WTC11 (cell line): ENCODE data around the gene CUEDC1.

Experiments
- CREB1 ChIP-seq: sonication (generic); formaldehyde crosslinking; IDR thresholded peaks from 2 replicates; pipeline ENCODE4 v1.8.0; 2023; ENCODE audit warnings: mild to moderate bottlenecking, missing genetic modification reagents
- SMAD4 ChIP-seq: sonication (generic); formaldehyde crosslinking; IDR thresholded peaks from 2 replicates; pipeline ENCODE4 v1.8.0; 2022; ENCODE audit warnings: mild to moderate bottlenecking, missing genetic modification reagents
- TP53 ChIP-seq: sonication (generic); formaldehyde crosslinking; IDR thresholded peaks from 2 replicates; pipeline ENCODE4 v1.8.1; 2023; ENCODE audit warnings: mild to moderate bottlenecking, missing genetic modification reagents
- TF ChIP-seq, protein P1 (sequence below): sonication (generic); formaldehyde crosslinking; IDR thresholded peaks from 2 replicates; pipeline ENCODE4 v1.8.0; 2022; ENCODE audit warnings: mild to moderate bottlenecking, missing genetic modification reagents
- TF ChIP-seq, protein P2 (sequence below): fragments of 200-600 bp; IDR thresholded peaks from 2 replicates; pipeline ENCODE4 v1.8.0; 2022; ENCODE audit warnings: antibody characterized with exemption
- TF ChIP-seq, protein P3 (sequence below): sonication (generic); formaldehyde crosslinking; IDR thresholded peaks from 2 replicates; pipeline ENCODE4 v1.8.0; 2023; ENCODE audit warnings: mild to moderate bottlenecking, missing genetic modification reagents

DNA sequence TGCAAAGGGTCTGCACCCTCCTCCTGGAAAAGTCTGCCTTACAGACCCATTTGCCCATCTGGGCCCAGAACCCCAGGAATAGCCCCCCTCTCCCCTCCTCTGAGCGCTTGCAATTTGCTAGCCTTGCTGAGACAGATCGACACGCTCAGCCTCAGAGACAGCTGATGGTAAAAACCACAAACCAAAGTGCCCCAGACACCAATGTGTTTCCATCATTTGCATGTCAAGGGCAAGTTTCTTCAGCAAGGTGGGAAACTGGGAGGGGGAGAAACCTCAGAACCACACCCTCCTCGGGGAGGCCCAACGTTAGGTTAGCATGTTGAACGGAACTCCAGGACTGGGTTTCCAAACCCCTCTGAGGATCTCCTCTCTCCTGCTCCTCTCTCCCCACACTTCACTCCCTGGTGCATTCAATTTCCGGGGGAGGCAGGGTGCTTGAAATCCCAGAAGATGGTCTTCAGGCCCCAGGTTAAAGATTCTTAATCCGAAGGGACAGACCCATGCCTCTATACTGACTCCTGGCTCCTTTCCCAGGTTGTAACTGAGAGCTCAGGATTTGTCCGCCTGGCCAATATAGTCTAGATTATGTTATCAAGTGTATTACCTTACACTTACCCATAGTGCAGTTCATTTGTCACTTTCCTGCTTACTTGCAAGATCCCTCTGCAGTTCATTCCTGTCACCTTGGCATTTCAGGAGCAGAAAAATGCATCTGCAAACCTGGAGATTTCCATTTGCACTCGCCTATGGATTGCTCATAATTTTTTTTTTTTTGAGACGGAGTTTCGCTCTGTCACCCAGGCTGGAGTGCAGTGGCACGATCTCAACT lies 1.3 kb upstream of the CUEDC1 start:
- TF ChIP-seq, protein P1, sequence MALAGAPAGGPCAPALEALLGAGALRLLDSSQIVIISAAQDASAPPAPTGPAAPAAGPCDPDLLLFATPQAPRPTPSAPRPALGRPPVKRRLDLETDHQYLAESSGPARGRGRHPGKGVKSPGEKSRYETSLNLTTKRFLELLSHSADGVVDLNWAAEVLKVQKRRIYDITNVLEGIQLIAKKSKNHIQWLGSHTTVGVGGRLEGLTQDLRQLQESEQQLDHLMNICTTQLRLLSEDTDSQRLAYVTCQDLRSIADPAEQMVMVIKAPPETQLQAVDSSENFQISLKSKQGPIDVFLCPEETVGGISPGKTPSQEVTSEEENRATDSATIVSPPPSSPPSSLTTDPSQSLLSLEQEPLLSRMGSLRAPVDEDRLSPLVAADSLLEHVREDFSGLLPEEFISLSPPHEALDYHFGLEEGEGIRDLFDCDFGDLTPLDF (CRISPR knock-in tag): no peak
- TF ChIP-seq, protein P2, sequence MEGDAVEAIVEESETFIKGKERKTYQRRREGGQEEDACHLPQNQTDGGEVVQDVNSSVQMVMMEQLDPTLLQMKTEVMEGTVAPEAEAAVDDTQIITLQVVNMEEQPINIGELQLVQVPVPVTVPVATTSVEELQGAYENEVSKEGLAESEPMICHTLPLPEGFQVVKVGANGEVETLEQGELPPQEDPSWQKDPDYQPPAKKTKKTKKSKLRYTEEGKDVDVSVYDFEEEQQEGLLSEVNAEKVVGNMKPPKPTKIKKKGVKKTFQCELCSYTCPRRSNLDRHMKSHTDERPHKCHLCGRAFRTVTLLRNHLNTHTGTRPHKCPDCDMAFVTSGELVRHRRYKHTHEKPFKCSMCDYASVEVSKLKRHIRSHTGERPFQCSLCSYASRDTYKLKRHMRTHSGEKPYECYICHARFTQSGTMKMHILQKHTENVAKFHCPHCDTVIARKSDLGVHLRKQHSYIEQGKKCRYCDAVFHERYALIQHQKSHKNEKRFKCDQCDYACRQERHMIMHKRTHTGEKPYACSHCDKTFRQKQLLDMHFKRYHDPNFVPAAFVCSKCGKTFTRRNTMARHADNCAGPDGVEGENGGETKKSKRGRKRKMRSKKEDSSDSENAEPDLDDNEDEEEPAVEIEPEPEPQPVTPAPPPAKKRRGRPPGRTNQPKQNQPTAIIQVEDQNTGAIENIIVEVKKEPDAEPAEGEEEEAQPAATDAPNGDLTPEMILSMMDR: no peak
- TF ChIP-seq SMAD4 (no peak), TP53 (CRISPR knock-in tag) (no peak), CREB1 (CRISPR knock-in tag) (no peak)
- TF ChIP-seq, protein P3, sequence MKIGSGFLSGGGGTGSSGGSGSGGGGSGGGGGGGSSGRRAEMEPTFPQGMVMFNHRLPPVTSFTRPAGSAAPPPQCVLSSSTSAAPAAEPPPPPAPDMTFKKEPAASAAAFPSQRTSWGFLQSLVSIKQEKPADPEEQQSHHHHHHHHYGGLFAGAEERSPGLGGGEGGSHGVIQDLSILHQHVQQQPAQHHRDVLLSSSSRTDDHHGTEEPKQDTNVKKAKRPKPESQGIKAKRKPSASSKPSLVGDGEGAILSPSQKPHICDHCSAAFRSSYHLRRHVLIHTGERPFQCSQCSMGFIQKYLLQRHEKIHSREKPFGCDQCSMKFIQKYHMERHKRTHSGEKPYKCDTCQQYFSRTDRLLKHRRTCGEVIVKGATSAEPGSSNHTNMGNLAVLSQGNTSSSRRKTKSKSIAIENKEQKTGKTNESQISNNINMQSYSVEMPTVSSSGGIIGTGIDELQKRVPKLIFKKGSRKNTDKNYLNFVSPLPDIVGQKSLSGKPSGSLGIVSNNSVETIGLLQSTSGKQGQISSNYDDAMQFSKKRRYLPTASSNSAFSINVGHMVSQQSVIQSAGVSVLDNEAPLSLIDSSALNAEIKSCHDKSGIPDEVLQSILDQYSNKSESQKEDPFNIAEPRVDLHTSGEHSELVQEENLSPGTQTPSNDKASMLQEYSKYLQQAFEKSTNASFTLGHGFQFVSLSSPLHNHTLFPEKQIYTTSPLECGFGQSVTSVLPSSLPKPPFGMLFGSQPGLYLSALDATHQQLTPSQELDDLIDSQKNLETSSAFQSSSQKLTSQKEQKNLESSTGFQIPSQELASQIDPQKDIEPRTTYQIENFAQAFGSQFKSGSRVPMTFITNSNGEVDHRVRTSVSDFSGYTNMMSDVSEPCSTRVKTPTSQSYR (CRISPR knock-in tag): no peak
